Neural progenitor cell (in vitro differentiated cells): ENCODE data around the gene TRAPPC2L. TPM values are rescaled to one million over a fixed set of nuclear protein-coding genes. Genes with fewer than 3 reads are reported as not detected.

Experiments used
- DNase-seq: peaks from one replicate; pipeline ENCODE4 v3.0.0-alpha.2; 2016; ENCODE audit warnings: low spot score
- H2AFZ ChIP-seq: fragments of 200-600 bp; sonication (generic); replicated peaks from 2 replicates; pipeline ENCODE4 v1.6.1; 2016; ENCODE audit warnings: antibody characterized with exemption
- H3F3A ChIP-seq: fragments of 200-600 bp; sonication (generic); 2 replicates; pipeline ENCODE4 v1.6.1; 2016; ENCODE audit warnings: antibody characterized with exemption, low read depth
- H3K27ac ChIP-seq: fragments of 200-600 bp; sonication (generic); 2 replicates; pipeline ENCODE4 v1.5.1; 2016; ENCODE audit warnings: mild to moderate bottlenecking
- H3K27me3 ChIP-seq: fragments of 200-600 bp; sonication (generic); 2 replicates; pipeline ENCODE4 v1.6.1; 2016; ENCODE audit warnings: mild to moderate bottlenecking, moderate library complexity
- H3K36me3 ChIP-seq: fragments of 200-600 bp; sonication (generic); 2 replicates; pipeline ENCODE4 v1.5.1; 2016
- H3K4me1 ChIP-seq: fragments of 200-600 bp; sonication (generic); 2 replicates; pipeline ENCODE4 v1.6.1; 2016; ENCODE audit warnings: mixed run types
- H3K4me2 ChIP-seq: fragments of 200-600 bp; sonication (generic); 2 replicates; pipeline ENCODE4 v1.6.1; 2016
- H3K4me3 ChIP-seq: fragments of 200-600 bp; sonication (generic); 2 replicates; pipeline ENCODE4 v1.5.1; 2016
- H3K79me2 ChIP-seq: fragments of 200-600 bp; sonication (generic); 2 replicates; pipeline ENCODE4 v1.6.1; 2016; ENCODE audit warnings: low read depth
- H3K9ac ChIP-seq: fragments of 200-600 bp; sonication (generic); 2 replicates; pipeline ENCODE4 v1.6.1; 2016
- H3K9me3 ChIP-seq: fragments of 200-600 bp; sonication (generic); 2 replicates; pipeline ENCODE4 v1.5.1; 2016; ENCODE audit warnings: low read depth
- H4K20me1 ChIP-seq: fragments of 200-600 bp; sonication (generic); 2 replicates; pipeline ENCODE4 v1.6.1; 2016; ENCODE audit warnings: low read depth
- H3K27ac Mint-ChIP-seq: 3 replicates; pipeline ENCODE4 v1.8.0; 2021; ENCODE audit warnings: mixed read lengths
- H3K27me3 Mint-ChIP-seq: 2 replicates; pipeline ENCODE4 v1.8.0; 2022; ENCODE audit warnings: low read depth, mild to moderate bottlenecking, inconsistent platforms, moderate library complexity, mixed read lengths; ENCODE audit not compliant: insufficient read depth
- H3K36me3 Mint-ChIP-seq: 3 replicates; pipeline ENCODE4 v1.8.0; 2021; ENCODE audit warnings: mixed read lengths
- H3K4me1 Mint-ChIP-seq: 3 replicates; pipeline ENCODE4 v1.8.0; 2021; ENCODE audit warnings: mixed read lengths
- H3K4me3 Mint-ChIP-seq: 3 replicates; pipeline ENCODE4 v1.8.0; 2021; ENCODE audit warnings: mild to moderate bottlenecking, moderate library complexity, mixed read lengths
- H3K9me3 Mint-ChIP-seq: 3 replicates; pipeline ENCODE4 v1.8.0; 2020; ENCODE audit warnings: mixed read lengths
- CTCF ChIP-seq: fragments of 200-600 bp; sonication (generic); IDR thresholded peaks from 2 replicates; pipeline ENCODE4 v1.5.1; 2017; ENCODE audit warnings: antibody characterized with exemption, mild to moderate bottlenecking
- EZH2 ChIP-seq: fragments of 200-600 bp; sonication (generic); IDR thresholded peaks from 2 replicates; pipeline ENCODE4 v1.6.1; 2017; ENCODE audit warnings: antibody characterized with exemption, mild to moderate bottlenecking, moderate library complexity
- EZH2phosphoT487 ChIP-seq: fragments of 200-600 bp; sonication (generic); IDR thresholded peaks from 2 replicates; pipeline ENCODE4 v1.6.1; 2017; ENCODE audit warnings: antibody characterized with exemption
- total RNA-seq: library from RNA; depleted of rRNA; stranded (reverse); fragments of >200 nt; gene quantifications from 2 replicates; pipeline ENCODE4 v1.2.3, GENCODE V29; 2015; ENCODE audit warnings: low replicate concordance

Gene TRAPPC2L
- total RNA-seq, 1 donor from 2014 or later: 31.8 TPM

GRCh38 chr16:88815901-88816589, 40.9 kb upstream of the TRAPPC2L start:
- peaks cover 6% of the 10 kb centered on the region for H3K79me2 ChIP-seq
- no peak overlapping the region for H3K4me3 ChIP-seq
- H4K20me1 ChIP-seq: peaks cover 5% of the 10 kb centered on the region
- H3K4me1 ChIP-seq: no peaks in the 10 kb centered on the region
- no peak overlapping the region for H2AFZ ChIP-seq
- peaks cover 3% of the 10 kb centered on the region for H3K4me1 Mint-ChIP-seq
- H3K27me3 ChIP-seq: no peaks in the 10 kb centered on the region
- peaks cover 3% of the 10 kb centered on the region for H3K27me3 Mint-ChIP-seq
- no peaks in the 10 kb centered on the region for H3K9me3 Mint-ChIP-seq
- peak; percentile 72 for DNase-seq
- H3K36me3 ChIP-seq: no peaks in the 10 kb centered on the region
- H3K4me3 Mint-ChIP-seq: no peak overlapping the region
- no peak overlapping the region for H3K27ac ChIP-seq
- peaks cover 13% of the 10 kb centered on the region for H3F3A ChIP-seq
- H3K4me2 ChIP-seq: no peak overlapping the region
- no peaks in the 10 kb centered on the region for H3K36me3 Mint-ChIP-seq
- H3K27ac Mint-ChIP-seq: no peak overlapping the region
- H3K9me3 ChIP-seq: no peaks in the 10 kb centered on the region
- TF ChIP-seq EZH2: no peak
- TF ChIP-seq CTCF: peak; percentile 68
- no peak for TF ChIP-seq EZH2phosphoT487
- H3K9ac ChIP-seq: no peak overlapping the region

GRCh38 chr16:88816736-88817535, 40.0 kb upstream of the TRAPPC2L start:
- H3K4me2 ChIP-seq: no peak overlapping the region
- no peaks in the 10 kb centered on the region for H3K9me3 Mint-ChIP-seq
- no peak overlapping the region for H2AFZ ChIP-seq
- H3K4me1 Mint-ChIP-seq: peaks cover 3% of the 10 kb centered on the region
- peaks cover 3% of the 10 kb centered on the region for H3K27me3 Mint-ChIP-seq
- H3K4me3 Mint-ChIP-seq: no peak overlapping the region
- H4K20me1 ChIP-seq: no peaks in the 10 kb centered on the region
- H3K36me3 ChIP-seq: no peaks in the 10 kb centered on the region
- no peaks in the 10 kb centered on the region for H3K79me2 ChIP-seq
- H3K36me3 Mint-ChIP-seq: no peaks in the 10 kb centered on the region
- peak overlapping the region; percentile 42 for H3K9ac ChIP-seq
- H3K27ac ChIP-seq: no peak overlapping the region
- peaks cover 12% of the 10 kb centered on the region for H3F3A ChIP-seq
- no peak for TF ChIP-seq CTCF
- TF ChIP-seq EZH2phosphoT487: no peak
- no peak for TF ChIP-seq EZH2
- H3K27ac Mint-ChIP-seq: no peak overlapping the region
- no peaks in the 10 kb centered on the region for H3K4me1 ChIP-seq
- no peaks in the 10 kb centered on the region for H3K9me3 ChIP-seq
- H3K4me3 ChIP-seq: no peak overlapping the region
- DNase-seq: no peak
- H3K27me3 ChIP-seq: no peaks in the 10 kb centered on the region

GRCh38 chr16:88817785-88818574, 38.9 kb upstream of the TRAPPC2L start:
- Histone ChIP-seq H3K27ac (no peak overlapping the region), H3K27me3 (no peaks in the 10 kb centered on the region), H3K9me3 (no peaks in the 10 kb centered on the region), H3K4me1 (no peaks in the 10 kb centered on the region), H3K4me3 (no peak overlapping the region), H4K20me1 (no peaks in the 10 kb centered on the region), H3K36me3 (no peaks in the 10 kb centered on the region), H3K9ac (no peak overlapping the region), H3F3A (peaks cover 2% of the 10 kb centered on the region), H3K79me2 (no peaks in the 10 kb centered on the region), H2AFZ (no peak overlapping the region), H3K4me2 (no peak overlapping the region)
- peaks cover 3% of the 10 kb centered on the region for H3K4me1 Mint-ChIP-seq
- no peaks in the 10 kb centered on the region for H3K9me3 Mint-ChIP-seq
- peaks cover 3% of the 10 kb centered on the region for H3K36me3 Mint-ChIP-seq
- peaks cover 3% of the 10 kb centered on the region for H3K27me3 Mint-ChIP-seq
- TF ChIP-seq EZH2phosphoT487 (no peak), EZH2 (no peak), CTCF (no peak)
- no peak overlapping the region for H3K4me3 Mint-ChIP-seq
- no peak for DNase-seq
- H3K27ac Mint-ChIP-seq: no peak overlapping the region
